DND-41 (cell line): ENCODE data around the gene GNAZ.

Experiments
- ATAC-seq: fragments of 200-7000 bp; cut with Tn5 transposase; 3 replicates; pipeline ENCODE4 v1.9.1; 2021; ENCODE audit warnings: low read depth; ENCODE audit not compliant: insufficient read depth
- DNase-seq: peaks from one replicate; pipeline ENCODE4 v3.0.0-alpha.2; 2020
- H2AFZ ChIP-seq: 2 replicates; pipeline ENCODE4 v1.6.0; 2012; ENCODE audit warnings: low read depth, low read length
- H3K27ac ChIP-seq: 2 replicates; pipeline ENCODE4 v1.5.1; 2012; ENCODE audit warnings: low read length, inconsistent platforms
- H3K27me3 ChIP-seq: fragments of 200-600 bp; sonication (generic); 2 replicates; pipeline ENCODE4 v1.6.0; 2012; ENCODE audit warnings: low read length, mild to moderate bottlenecking, inconsistent platforms; ENCODE audit not compliant: insufficient read depth, poor library complexity
- H3K36me3 ChIP-seq: 2 replicates; pipeline ENCODE4 v1.5.1; 2012; ENCODE audit warnings: low read length, inconsistent platforms; ENCODE audit not compliant: insufficient read depth
- H3K4me1 ChIP-seq: 2 replicates; pipeline ENCODE4 v1.5.1; 2012; ENCODE audit warnings: mild to moderate bottlenecking, low read length; ENCODE audit not compliant: insufficient read depth
- H3K4me2 ChIP-seq: 2 replicates; pipeline ENCODE4 v1.6.0; 2012; ENCODE audit warnings: mild to moderate bottlenecking, moderate library complexity, low read length, inconsistent platforms; ENCODE audit not compliant: insufficient read depth
- H3K4me3 ChIP-seq, 2 experiments: fragments of 200-600 bp in 1 of 2; shearing (Covaris generic) in 1 of 2; 2 replicates each; pipeline ENCODE4 v1.5.1; 2012 to 2016; ENCODE audit warnings: inconsistent platforms in 2 of 2, low read length in 2 of 2, mild to moderate bottlenecking in 2 of 2, low read depth in 1 of 2, moderate library complexity in 1 of 2
- H3K79me2 ChIP-seq: 2 replicates; pipeline ENCODE4 v1.6.0; 2012; ENCODE audit warnings: low read length, inconsistent platforms; ENCODE audit not compliant: insufficient read depth
- H3K9ac ChIP-seq: 2 replicates; pipeline ENCODE4 v1.6.0; 2012; ENCODE audit warnings: low read depth, mild to moderate bottlenecking, inconsistent platforms, low read length, moderate library complexity
- H3K9me3 ChIP-seq: 2 replicates; pipeline ENCODE4 v1.5.1; 2012; ENCODE audit warnings: low read length, moderate library complexity, mild to moderate bottlenecking, inconsistent platforms; ENCODE audit not compliant: insufficient read depth, severe bottlenecking
- H4K20me1 ChIP-seq: 2 replicates; pipeline ENCODE4 v1.6.0; 2012; ENCODE audit warnings: low read length; ENCODE audit not compliant: insufficient read depth
- CTCF ChIP-seq: IDR thresholded peaks from 2 replicates; pipeline ENCODE4 v1.5.1; 2012; ENCODE audit warnings: borderline replicate concordance, low read length, moderate library complexity, mild to moderate bottlenecking; ENCODE audit not compliant: poor library complexity, severe bottlenecking; ENCODE audit errors: extremely low read depth
- EZH2 ChIP-seq: IDR thresholded peaks from 3 replicates; pipeline ENCODE4 v1.6.1; 2012; ENCODE audit warnings: borderline replicate concordance, low read depth, mild to moderate bottlenecking, moderate library complexity, low read length, inconsistent platforms; ENCODE audit not compliant: severe bottlenecking

Gene GNAZ

GRCh38 chr22:23068832-23069385 is 1.4 kb upstream of the GNAZ start:
- no peak for ATAC-seq
- Histone ChIP-seq H3K79me2 (no peaks in the 10 kb centered on the region), H3K9ac (no peak overlapping the region), H3K4me3 (no peak overlapping the region), H3K36me3 (no peaks in the 10 kb centered on the region), H3K9me3 (no peaks in the 10 kb centered on the region), H3K4me2 (no peak overlapping the region), H3K4me1 (peaks cover 21% of the 10 kb centered on the region), H2AFZ (no peak overlapping the region), H3K27me3 (no peaks in the 10 kb centered on the region), H3K27ac (no peak overlapping the region), H4K20me1 (peaks cover 5% of the 10 kb centered on the region)
- TF ChIP-seq EZH2, result no peak
- no peak for TF ChIP-seq CTCF
- DNase-seq, result no peak

GRCh38 chr22:23069502-23070357 is 589 bp upstream of the GNAZ start:
- Histone ChIP-seq H3K4me1 (peaks cover 21% of the 10 kb centered on the region), H3K4me3 (peak overlapping the region in 1 of 2 experiments; percentile 59; a peak in 3 of 4 replicates), H4K20me1 (peaks cover 5% of the 10 kb centered on the region), H2AFZ (peak overlapping the region; percentile 92), H3K79me2 (no peaks in the 10 kb centered on the region), H3K27ac (no peak overlapping the region), H3K9ac (peak overlapping the region; percentile 40), H3K27me3 (no peaks in the 10 kb centered on the region), H3K36me3 (no peaks in the 10 kb centered on the region), H3K9me3 (no peaks in the 10 kb centered on the region), H3K4me2 (peak overlapping the region; percentile 93)
- peak; percentile 89 for DNase-seq
- ATAC-seq, result peak; percentile 99
- TF ChIP-seq CTCF (no peak), EZH2 (no peak)

GRCh38 chr22:23071230-23072076 is 1.1 kb downstream of the GNAZ start:
- H3K36me3 ChIP-seq, result no peaks in the 10 kb centered on the region
- H3K27me3 ChIP-seq, result no peaks in the 10 kb centered on the region
- H3K9me3 ChIP-seq, result no peaks in the 10 kb centered on the region
- no peak for DNase-seq
- H4K20me1 ChIP-seq, result peaks cover 3% of the 10 kb centered on the region; the same call in 1 of the 2 replicates
- TF ChIP-seq CTCF, result no peak
- TF ChIP-seq EZH2, result no peak
- peak overlapping the region; percentile 93 for H3K4me2 ChIP-seq
- peak overlapping the region; percentile 67; the same call in 1 of the 2 replicates for H2AFZ ChIP-seq
- H3K4me1 ChIP-seq, result peaks cover 21% of the 10 kb centered on the region
- no peak for ATAC-seq
- no peak overlapping the region for H3K27ac ChIP-seq
- H3K79me2 ChIP-seq, result no peaks in the 10 kb centered on the region
- peak overlapping the region in 1 of 2 experiments; percentile 66; a peak in 3 of 4 replicates for H3K4me3 ChIP-seq
- H3K9ac ChIP-seq, result peak overlapping the region; percentile 66
